Neuronal stem cell (in vitro differentiated cells): ENCODE data around the gene ZNF804A.

ENCODE experiments used
- DNase-seq: peaks from one replicate; pipeline ENCODE4 v3.0.0-alpha.2; 2013; ENCODE audit warnings: low spot score
- H2AFZ ChIP-seq: one replicate; pipeline ENCODE4 v1.6.1; 2013; ENCODE audit warnings: mild to moderate bottlenecking, low read length, inconsistent platforms
- H2AK5ac ChIP-seq: 2 replicates; pipeline ENCODE4 v1.6.1; 2013; ENCODE audit warnings: low read depth, mild to moderate bottlenecking, inconsistent platforms, low read length, moderate library complexity, mixed read lengths
- H2BK120ac ChIP-seq: 2 replicates; pipeline ENCODE4 v1.6.1; 2013; ENCODE audit warnings: low read depth, mild to moderate bottlenecking, inconsistent platforms, low read length, moderate library complexity, mixed read lengths
- H2BK12ac ChIP-seq: one replicate; pipeline ENCODE4 v1.6.1; 2013; ENCODE audit warnings: low read length, inconsistent platforms
- H2BK15ac ChIP-seq: 2 replicates; pipeline ENCODE4 v1.6.1; 2013; ENCODE audit warnings: mild to moderate bottlenecking, low read length, inconsistent platforms, mixed read lengths
- H2BK5ac ChIP-seq: one replicate; pipeline ENCODE4 v1.6.1; 2013; ENCODE audit warnings: inconsistent platforms, mild to moderate bottlenecking, low read length, moderate library complexity
- H3K14ac ChIP-seq: one replicate; pipeline ENCODE4 v1.6.1; 2013; ENCODE audit warnings: low read length, inconsistent platforms
- H3K18ac ChIP-seq: 2 replicates; pipeline ENCODE4 v1.6.1; 2013; ENCODE audit warnings: low read length, inconsistent platforms
- H3K23ac ChIP-seq: 2 replicates; pipeline ENCODE4 v1.6.1; 2013; ENCODE audit warnings: low read depth, mild to moderate bottlenecking, mixed read lengths, low read length, inconsistent platforms; ENCODE audit not compliant: poor library complexity
- H3K27ac ChIP-seq: replicated peaks from 3 replicates; pipeline ENCODE4 v1.5.1; 2013; ENCODE audit warnings: low read length, inconsistent platforms
- H3K27me3 ChIP-seq, 3 experiments: 2 replicates each; pipeline ENCODE4 v1.6.1; 2013; ENCODE audit warnings: low read length in 3 of 3, mild to moderate bottlenecking in 2 of 3, inconsistent platforms in 1 of 3, low read depth in 1 of 3, mixed read lengths in 1 of 3, moderate library complexity in 1 of 3; ENCODE audit not compliant: control insufficient read depth in 3 of 3, insufficient read depth in 3 of 3
- H3K36me3 ChIP-seq, 2 donors: replicated peaks in 1 of 2; 2 replicates each; pipeline ENCODE4 v1.6.1; 2013; ENCODE audit warnings: low read length in 2 of 2; ENCODE audit not compliant: control insufficient read depth in 2 of 2, insufficient read depth in 2 of 2
- H3K4ac ChIP-seq: 2 replicates; pipeline ENCODE4 v1.6.1; 2013; ENCODE audit warnings: inconsistent platforms, mild to moderate bottlenecking, low read length, moderate library complexity
- H3K4me1 ChIP-seq, 2 donors: 1 replicate in 1 of 2; 2 replicates in 1 of 2; pipeline ENCODE4 v1.6.1; 2013; ENCODE audit warnings: low read length in 2 of 2, low read depth in 1 of 2; ENCODE audit not compliant: control insufficient read depth in 2 of 2, insufficient read depth in 1 of 2
- H3K4me2 ChIP-seq: one replicate; pipeline ENCODE4 v1.6.1; 2013; ENCODE audit warnings: mild to moderate bottlenecking, low read length, inconsistent platforms; ENCODE audit not compliant: insufficient read depth, poor library complexity, severe bottlenecking
- H3K4me3 ChIP-seq, 2 donors: 2 replicates each; pipeline ENCODE4 v1.5.1; 2013; ENCODE audit warnings: low read length in 2 of 2, mild to moderate bottlenecking in 2 of 2, inconsistent platforms in 1 of 2, moderate library complexity in 1 of 2
- H3K79me1 ChIP-seq: one replicate; pipeline ENCODE4 v1.6.1; 2013; ENCODE audit warnings: low read depth, mild to moderate bottlenecking, inconsistent platforms, low read length, moderate library complexity
- H3K9ac ChIP-seq: one replicate; pipeline ENCODE4 v1.6.1; 2013; ENCODE audit warnings: mild to moderate bottlenecking, low read depth, low read length, inconsistent platforms; ENCODE audit not compliant: poor library complexity
- H3K9me3 ChIP-seq, 2 donors: replicated peaks in 1 of 2; 2 replicates each; pipeline versions ENCODE3 to v1.6.1; 2013; ENCODE audit warnings: low read length in 2 of 2, mild to moderate bottlenecking in 2 of 2, inconsistent platforms in 1 of 2, low read depth in 1 of 2, mixed read lengths in 1 of 2, moderate library complexity in 1 of 2; ENCODE audit not compliant: control insufficient read depth in 2 of 2, insufficient read depth in 1 of 2
- H4K8ac ChIP-seq: one replicate; pipeline ENCODE4 v1.6.1; 2013; ENCODE audit warnings: low read depth, mild to moderate bottlenecking, inconsistent platforms, low read length, moderate library complexity
- H4K91ac ChIP-seq: one replicate; pipeline ENCODE4 v1.6.1; 2013; ENCODE audit warnings: low read length, low read depth, mild to moderate bottlenecking, inconsistent platforms; ENCODE audit not compliant: poor library complexity
- WGBS, 2 donors: extraction: QIAGEN DNeasy Blood & Tissue Kit; methylation state at CpG; one replicate each; pipeline ENCODE4 v1.1.7; 2013; ENCODE audit warnings: missing lambda C conversion rate in 2 of 2, mixed read lengths in 1 of 2; ENCODE audit not compliant: insufficient read length in 2 of 2, insufficient replicate concordance in 1 of 2; ENCODE audit errors: extremely low coverage in 2 of 2; 5-methylcytosine and 5-hydroxymethylcytosine counted together

ZNF804A gene

GRCh38 chr2:184945326-184945725 is 347.0 kb downstream of the ZNF804A start:
- no peaks in the 10 kb centered on the region for H3K27me3 ChIP-seq
- no peaks in the 10 kb centered on the region for H3K79me1 ChIP-seq
- no peak overlapping the region for H3K18ac ChIP-seq
- no peak overlapping the region for H3K23ac ChIP-seq
- H3K9ac ChIP-seq: no peak overlapping the region
- no peak overlapping the region for H2AK5ac ChIP-seq
- H3K9me3 ChIP-seq: no peaks in the 10 kb centered on the region
- H3K4me1 ChIP-seq: peaks cover 0 to 3% of the 10 kb centered on the region in 2 donors
- H3K27ac ChIP-seq: no peak overlapping the region
- H2BK5ac ChIP-seq: no peak overlapping the region
- no peak overlapping the region for H4K91ac ChIP-seq
- peak overlapping the region; percentile 57 for H2AFZ ChIP-seq
- H2BK15ac ChIP-seq: no peak overlapping the region
- H3K4ac ChIP-seq: no peak overlapping the region
- no peaks in the 10 kb centered on the region for H3K36me3 ChIP-seq
- H2BK12ac ChIP-seq: no peak overlapping the region
- H3K14ac ChIP-seq: no peak overlapping the region
- DNase-seq: peak; percentile 52
- no peak overlapping the region for H3K4me2 ChIP-seq
- no CpG with 5 or more reads among the region's 4 CpGs for WGBS, 2 donors
- no peak overlapping the region for H3K4me3 ChIP-seq
- no peak overlapping the region for H2BK120ac ChIP-seq
- no peak overlapping the region for H4K8ac ChIP-seq

DNA sequence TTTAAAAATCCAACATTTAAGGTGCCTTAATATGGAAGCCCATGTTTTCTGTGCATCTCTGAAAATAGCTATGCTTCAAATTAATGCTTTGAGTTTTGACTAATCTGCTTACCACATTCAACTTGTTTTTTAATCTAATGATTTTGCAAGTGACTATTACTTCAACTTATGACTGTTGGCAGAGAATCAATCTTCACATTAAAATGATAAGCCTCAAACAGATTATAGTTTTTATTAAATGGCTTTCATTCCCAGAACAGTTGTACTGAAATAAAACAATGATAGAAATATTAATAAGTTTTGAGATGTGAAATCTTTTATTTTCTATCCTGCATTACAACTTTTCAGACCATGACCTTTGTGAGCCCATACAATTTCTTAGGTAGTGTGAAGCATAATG is 347.5 kb downstream of the ZNF804A start:
- no peak overlapping the region for H4K8ac ChIP-seq
- H3K9ac ChIP-seq: no peak overlapping the region
- H3K4me3 ChIP-seq: no peak overlapping the region
- no peak overlapping the region for H4K91ac ChIP-seq
- no peak for DNase-seq
- no peaks in the 10 kb centered on the region for H3K9me3 ChIP-seq
- no peak overlapping the region for H3K4me2 ChIP-seq
- H3K79me1 ChIP-seq: no peaks in the 10 kb centered on the region
- no peak overlapping the region for H3K23ac ChIP-seq
- no peak overlapping the region for H3K14ac ChIP-seq
- no peaks in the 10 kb centered on the region for H3K27me3 ChIP-seq
- no peak overlapping the region for H2BK120ac ChIP-seq
- H2AFZ ChIP-seq: peak overlapping the region; percentile 57
- no peak overlapping the region for H3K27ac ChIP-seq
- no peak overlapping the region for H2BK5ac ChIP-seq
- no peaks in the 10 kb centered on the region for H3K36me3 ChIP-seq
- H3K4ac ChIP-seq: no peak overlapping the region
- no peak overlapping the region for H3K18ac ChIP-seq
- no peak overlapping the region for H2BK12ac ChIP-seq
- peaks cover 0 to 3% of the 10 kb centered on the region in 2 donors for H3K4me1 ChIP-seq
- H2AK5ac ChIP-seq: no peak overlapping the region
- H2BK15ac ChIP-seq: no peak overlapping the region

- no peak overlapping the region for H4K8ac ChIP-seq
- no peak overlapping the region for H2AFZ ChIP-seq
- no peak overlapping the region for H3K9ac ChIP-seq
- H2BK15ac ChIP-seq: no peak overlapping the region
- no peak overlapping the region for H2BK120ac ChIP-seq
- H3K14ac ChIP-seq: no peak overlapping the region
- H3K4me3 ChIP-seq: no peak overlapping the region
- H3K27ac ChIP-seq: no peak overlapping the region
- no peak overlapping the region for H2BK12ac ChIP-seq
- WGBS, 2 donors: no CpG with 5 or more reads among the region's 3 CpGs
- no peaks in the 10 kb centered on the region for H3K27me3 ChIP-seq
- no peak overlapping the region for H3K18ac ChIP-seq
- no peaks in the 10 kb centered on the region for H3K4me1 ChIP-seq
- H3K23ac ChIP-seq: no peak overlapping the region
- no peaks in the 10 kb centered on the region for H3K36me3 ChIP-seq
- no peak overlapping the region for H3K4ac ChIP-seq
- no peak overlapping the region for H3K4me2 ChIP-seq
- peaks cover 0 to 1% of the 10 kb centered on the region in 2 donors for H3K9me3 ChIP-seq
- H2BK5ac ChIP-seq: no peak overlapping the region
- H2AK5ac ChIP-seq: no peak overlapping the region
- H3K79me1 ChIP-seq: no peaks in the 10 kb centered on the region
- no peak for DNase-seq
- H4K91ac ChIP-seq: no peak overlapping the region
Observed at GRCh38 chr2:184956856-184957255, 358.5 kb downstream of the ZNF804A start.

DNA sequence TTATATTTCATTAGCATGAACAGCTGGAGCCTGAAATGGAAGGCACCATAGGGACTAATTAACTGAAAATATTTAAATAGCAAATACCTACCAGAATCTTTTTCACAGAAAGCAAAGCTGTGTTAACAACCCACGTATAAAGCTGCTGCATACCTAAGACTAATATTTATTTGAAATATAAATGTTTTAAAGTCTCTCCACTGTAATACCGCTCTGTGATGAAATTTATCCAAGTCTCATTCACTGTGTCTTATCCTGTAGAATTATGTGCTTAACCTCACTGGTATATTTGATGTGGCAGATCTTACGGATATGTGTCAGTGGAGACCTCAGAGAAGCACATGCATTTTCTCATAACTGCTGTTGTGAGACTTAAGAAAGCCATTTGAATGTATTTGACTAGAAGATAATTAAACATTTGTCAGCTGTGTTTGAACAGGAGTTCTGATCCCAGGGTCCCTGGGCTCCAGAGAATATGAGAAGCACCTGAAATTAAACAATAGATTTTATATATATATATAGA is 373.3 kb downstream of the ZNF804A start:
- no peaks in the 10 kb centered on the region for H3K9me3 ChIP-seq
- WGBS, 2 donors: no CpG with 5 or more reads among the region's 3 CpGs
- H3K4ac ChIP-seq: no peak overlapping the region

More for the DNA sequence above, 373.3 kb downstream of the ZNF804A start:
- no peak overlapping the region for H2BK15ac ChIP-seq
- H2AFZ ChIP-seq: no peak overlapping the region
- no peak overlapping the region for H3K4me2 ChIP-seq
- no peaks in the 10 kb centered on the region for H3K36me3 ChIP-seq
- H3K27me3 ChIP-seq: no peaks in the 10 kb centered on the region
- no peak overlapping the region for H3K9ac ChIP-seq
- no peak for DNase-seq
- H3K18ac ChIP-seq: no peak overlapping the region
- no peak overlapping the region for H2BK12ac ChIP-seq
- H2BK5ac ChIP-seq: no peak overlapping the region
- H4K8ac ChIP-seq: no peak overlapping the region
- H2AK5ac ChIP-seq: no peak overlapping the region
- H2BK120ac ChIP-seq: no peak overlapping the region
- H3K4me1 ChIP-seq: no peaks in the 10 kb centered on the region
- no peak overlapping the region for H3K27ac ChIP-seq
- no peak overlapping the region for H4K91ac ChIP-seq
- no peak overlapping the region for H3K14ac ChIP-seq
- no peak overlapping the region for H3K23ac ChIP-seq
- no peak overlapping the region for H3K4me3 ChIP-seq
- H3K79me1 ChIP-seq: no peaks in the 10 kb centered on the region
